ENCODE results near the gene COL15A1.

- TF ChIP-seq, protein P1, sequence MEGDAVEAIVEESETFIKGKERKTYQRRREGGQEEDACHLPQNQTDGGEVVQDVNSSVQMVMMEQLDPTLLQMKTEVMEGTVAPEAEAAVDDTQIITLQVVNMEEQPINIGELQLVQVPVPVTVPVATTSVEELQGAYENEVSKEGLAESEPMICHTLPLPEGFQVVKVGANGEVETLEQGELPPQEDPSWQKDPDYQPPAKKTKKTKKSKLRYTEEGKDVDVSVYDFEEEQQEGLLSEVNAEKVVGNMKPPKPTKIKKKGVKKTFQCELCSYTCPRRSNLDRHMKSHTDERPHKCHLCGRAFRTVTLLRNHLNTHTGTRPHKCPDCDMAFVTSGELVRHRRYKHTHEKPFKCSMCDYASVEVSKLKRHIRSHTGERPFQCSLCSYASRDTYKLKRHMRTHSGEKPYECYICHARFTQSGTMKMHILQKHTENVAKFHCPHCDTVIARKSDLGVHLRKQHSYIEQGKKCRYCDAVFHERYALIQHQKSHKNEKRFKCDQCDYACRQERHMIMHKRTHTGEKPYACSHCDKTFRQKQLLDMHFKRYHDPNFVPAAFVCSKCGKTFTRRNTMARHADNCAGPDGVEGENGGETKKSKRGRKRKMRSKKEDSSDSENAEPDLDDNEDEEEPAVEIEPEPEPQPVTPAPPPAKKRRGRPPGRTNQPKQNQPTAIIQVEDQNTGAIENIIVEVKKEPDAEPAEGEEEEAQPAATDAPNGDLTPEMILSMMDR (IDR thresholded peaks at IDR 0.05), result no peak
- no peak for TF ChIP-seq POLR2AphosphoS5 (IDR thresholded peaks at IDR 0.05)
Observed at GRCh38 chr9:99054581-99054980, 110.9 kb downstream of the COL15A1 start.

Data from transverse colon (tissue), 4 donors.